HL-60/S4 (cell line): ENCODE measurements around the gene CYP27C1.
"Not testable (repeated sequence)": the region's sequence is repeated elsewhere in the genome, so short reads cannot be mapped to it uniquely, and the experiment has no call there.

Experiments
- in situ Hi-C: fragments of 300-500 bp; cut with MboI; formaldehyde crosslinking; loops from 2 replicates; pipeline ENCODE4 v1.14.3; 2022; ENCODE audit warnings: low sequenced_read_pairs

Gene CYP27C1

DNA sequence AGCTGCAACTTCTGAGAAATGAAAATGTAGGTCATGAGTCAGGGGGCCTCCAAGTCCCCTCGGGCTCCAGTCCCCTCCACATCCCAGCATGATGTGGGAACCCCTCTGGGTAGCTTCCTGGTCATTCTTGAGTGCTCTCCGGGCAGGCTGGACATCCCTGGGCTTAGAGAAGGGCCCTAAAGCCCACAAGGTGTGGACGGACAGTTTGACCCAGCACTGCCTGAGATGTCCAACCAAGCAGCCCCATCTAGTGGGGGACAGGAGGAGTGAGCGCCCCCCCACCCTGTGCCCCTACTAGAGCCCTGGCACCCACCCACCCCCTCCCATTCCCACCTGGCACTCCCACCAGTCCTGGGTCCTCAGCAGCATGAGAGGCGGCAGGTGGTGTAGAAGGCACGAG lies 46.0 kb downstream of the CYP27C1 start:
- in situ Hi-C loops = no loop called here

DNA sequence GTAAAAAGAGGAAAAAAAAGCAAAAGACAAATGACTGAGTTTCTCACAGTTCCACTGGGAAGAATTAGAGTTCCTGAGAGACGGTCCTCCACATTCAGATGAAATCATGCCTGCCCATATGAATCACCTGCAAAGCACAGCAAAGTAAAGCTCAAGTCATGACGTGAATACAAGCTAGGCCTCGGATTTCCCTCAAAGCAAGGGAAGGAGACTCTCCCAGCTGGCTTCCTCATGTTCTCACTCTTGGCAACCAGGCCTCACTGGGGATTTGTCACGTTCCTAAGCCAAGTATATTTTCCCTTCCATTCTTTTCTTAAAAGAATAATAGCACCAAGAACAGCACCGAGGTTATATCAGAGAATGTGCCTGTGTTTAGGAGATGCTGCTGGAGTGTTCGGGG lies 47.0 kb downstream of the CYP27C1 start:
- in situ Hi-C loops = no loop called here

DNA sequence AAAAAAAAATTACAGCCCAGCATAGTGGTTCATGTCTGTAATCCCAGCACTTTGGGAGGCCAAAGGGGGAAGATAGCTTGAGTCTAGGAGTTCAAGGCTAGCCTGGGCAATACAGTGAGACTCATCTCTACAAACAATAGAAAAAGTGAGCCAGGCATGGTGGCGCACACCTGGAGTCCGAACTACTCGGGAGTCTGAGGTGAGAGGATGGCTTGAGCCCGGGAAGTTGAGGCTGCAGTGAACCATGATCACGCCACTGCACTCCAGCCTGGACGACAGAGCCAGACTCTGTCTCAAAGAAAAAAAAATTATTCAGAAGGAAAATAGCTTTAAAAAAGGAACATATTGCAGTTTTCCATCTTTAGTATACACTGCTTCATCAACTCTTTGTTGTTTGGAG lies 47.8 kb downstream of the CYP27C1 start:
- in situ Hi-C loops = no loop called here

DNA sequence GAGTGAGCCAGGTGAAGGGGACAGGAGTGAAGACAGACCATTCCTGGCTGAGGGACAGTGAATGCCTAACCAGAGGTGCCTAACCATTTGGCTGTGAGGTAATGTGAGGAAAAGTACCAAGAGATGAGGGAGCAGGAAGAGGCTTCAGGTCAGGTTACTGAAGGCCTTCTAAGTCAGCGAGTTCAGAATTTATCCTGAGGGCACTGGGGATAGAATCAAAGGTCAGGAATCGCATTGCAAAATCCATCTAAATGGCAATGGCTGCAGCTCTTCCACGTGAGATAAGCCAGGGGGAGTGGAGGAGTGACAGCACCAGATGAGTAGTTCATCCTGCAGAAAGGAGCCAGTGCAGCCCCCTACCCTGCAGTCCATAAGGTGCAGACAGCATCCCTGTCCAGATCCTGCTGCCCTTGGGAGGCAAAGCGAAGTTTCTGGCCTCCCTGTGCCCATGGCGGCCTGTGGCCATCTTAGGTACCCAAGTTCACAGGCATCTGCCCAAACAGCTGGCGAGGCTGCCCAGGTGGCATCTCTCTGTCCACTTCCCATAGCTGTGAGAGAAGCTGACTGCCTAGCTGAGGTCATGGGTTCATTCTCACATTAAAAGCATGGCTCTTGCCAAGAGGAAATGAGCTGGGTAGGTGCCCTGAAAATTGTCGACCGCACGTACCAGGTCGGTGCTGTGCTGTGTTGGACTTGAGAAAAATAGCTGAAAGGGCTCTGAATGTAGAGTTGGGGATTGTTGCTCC lies 49.5 kb downstream of the CYP27C1 start:
- in situ Hi-C loops = no loop called here

DNA sequence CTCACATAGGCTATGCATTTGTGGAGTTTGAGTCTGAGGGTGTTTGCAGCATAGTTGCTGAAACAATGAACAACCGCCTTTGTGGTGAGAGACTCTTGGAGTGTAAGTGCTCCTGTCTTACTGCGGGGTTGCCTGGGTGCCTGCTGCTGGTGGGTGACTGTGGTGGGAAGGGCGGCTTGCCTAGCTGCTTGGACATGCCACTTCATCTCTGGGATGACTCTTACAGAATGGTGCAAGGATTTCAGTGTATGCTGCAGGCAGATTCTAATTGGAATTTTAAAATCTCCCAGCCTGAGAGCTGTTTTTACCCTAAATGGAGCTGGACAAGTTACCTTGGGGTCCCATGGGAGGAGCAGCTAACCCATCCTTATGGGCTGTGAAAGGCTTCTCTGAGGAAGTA lies 50.1 kb downstream of the CYP27C1 start:
- in situ Hi-C loops = no loop called here

DNA sequence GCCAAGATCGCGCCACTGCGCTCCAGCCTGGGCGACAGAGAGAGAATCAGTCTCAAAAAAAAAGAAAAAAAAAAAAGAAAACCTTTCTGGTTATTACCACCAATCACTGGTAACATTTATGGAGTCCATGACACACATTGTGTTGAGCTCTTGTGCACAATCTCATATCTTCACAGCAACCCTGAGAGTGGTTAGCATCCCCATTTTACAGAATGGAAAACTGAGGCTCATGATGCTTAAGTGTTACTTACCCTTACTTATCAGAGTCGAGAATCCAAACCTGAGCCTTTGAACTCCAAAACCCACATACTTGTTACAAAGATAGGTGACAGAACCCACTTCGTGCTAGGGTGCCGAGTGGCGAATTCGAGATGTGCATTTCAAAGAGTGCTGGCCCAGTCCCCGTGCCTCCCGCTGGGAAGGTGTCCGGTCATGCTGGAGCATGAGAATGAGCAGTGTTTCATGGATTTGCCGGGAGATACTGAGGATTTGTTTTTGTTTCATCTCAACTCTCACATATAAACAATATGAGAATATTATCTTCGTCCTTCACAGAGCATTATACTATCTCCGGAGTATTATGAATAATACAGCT lies 50.9 kb downstream of the CYP27C1 start:
- in situ Hi-C loops = no loop called here

DNA sequence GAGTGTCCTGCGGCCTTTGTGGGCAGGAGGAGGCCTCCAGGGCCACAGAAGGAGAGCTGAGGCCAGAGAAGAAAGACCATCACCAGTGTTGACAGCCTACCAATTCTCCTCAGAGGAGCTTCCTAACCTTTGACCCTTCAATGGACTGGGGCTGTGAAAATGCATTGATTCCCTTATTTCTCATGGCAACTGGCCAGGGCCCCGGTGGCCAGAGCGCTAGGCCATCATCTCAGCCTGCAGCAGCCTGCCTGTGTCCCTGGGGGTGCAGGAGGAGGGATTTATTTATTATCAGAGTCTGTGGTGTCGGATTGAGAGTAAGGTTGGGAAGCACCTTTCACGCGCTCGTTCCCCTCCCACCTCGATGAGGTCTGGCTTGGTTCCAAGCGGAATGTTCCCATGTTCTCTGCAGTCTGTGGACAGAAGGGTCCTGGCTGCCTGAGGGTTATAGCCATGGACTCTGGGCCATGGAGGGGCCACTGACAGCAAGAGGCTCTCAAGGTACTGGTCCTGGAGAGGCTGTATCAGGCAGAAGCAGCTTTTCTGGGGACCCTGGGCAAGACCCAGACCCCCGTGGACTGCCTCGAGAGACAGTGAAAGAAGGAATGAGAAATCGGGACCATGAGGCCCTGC lies 53.8 kb downstream of the CYP27C1 start:
- in situ Hi-C loops = no loop called here

DNA sequence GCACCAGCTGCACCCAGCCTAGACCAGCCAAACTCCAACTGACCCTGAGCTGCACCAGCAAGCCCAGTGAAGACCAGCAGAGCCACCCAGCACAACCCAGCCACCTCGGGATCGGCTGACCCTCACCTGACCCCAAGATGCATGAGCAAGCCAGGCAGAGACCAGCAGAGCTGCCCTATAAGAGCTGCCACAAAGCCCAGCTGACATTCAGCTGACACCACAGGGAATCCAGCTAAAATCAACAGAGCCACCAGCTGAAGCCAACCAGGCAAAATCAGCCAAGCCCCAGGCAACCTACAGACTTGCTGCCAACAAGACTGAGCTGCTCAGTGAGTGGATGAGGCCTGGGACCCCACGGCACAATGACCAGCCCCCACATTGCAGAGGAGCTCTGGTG lies 54.6 kb downstream of the CYP27C1 start:
- in situ Hi-C loops = no loop called here

DNA sequence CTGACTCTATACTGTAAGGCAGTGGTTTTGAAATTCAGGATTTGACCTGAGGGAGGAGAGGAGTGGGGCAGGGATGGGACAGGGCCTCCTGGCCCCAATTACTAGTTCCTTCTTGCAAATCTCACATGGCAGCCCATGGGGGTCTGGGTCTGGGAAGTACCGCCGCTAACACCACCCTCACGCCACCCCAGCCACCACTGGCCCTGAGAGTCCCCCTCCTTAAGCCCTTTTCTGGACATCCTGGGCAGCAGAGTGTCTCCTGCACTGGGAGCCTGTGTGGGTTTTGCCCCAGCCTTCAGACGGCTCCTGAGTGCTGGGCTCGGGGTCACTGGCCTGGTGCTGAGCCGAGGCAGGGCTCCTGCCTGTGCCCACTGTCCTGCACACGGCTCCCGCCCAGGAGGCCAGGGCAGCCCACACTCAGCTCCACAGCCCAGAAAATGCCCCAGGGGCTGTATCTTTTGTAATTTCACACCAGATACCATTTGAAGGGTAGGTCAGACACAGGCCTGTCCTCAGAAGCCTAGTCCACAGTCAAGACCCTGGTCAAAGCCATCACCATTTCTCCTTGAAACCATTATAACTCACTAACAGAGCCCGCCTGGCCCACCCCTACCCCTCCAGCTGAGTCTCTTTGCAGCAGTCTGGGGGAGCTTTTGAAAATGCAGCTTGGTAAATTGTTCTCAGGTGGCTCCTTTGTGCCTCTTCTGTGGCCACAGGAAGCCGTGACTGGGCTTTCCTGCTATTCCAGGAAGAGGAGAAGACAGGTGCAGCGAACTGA lies 55.1 kb downstream of the CYP27C1 start:
- in situ Hi-C loops = no loop called here

DNA sequence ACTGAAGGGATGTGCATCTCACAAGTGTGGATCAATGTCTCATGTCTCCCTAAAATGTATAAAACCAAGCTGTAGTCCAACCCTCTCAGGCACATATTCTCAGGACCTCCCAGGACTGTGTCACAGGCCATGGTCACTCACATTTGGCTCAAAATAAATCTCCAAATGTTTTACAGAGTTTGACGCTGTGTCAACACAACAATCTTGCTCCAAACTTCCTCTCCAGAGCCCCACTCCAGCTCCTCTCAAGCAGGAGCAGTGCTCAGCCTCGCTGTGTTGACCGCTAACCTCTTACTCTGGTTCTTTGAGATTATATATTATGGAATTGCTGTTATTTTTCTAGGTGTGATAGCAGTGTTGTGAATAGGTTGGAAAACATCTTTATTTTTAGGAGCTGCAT lies 56.2 kb downstream of the CYP27C1 start:
- in situ Hi-C loops = no loop called here

DNA sequence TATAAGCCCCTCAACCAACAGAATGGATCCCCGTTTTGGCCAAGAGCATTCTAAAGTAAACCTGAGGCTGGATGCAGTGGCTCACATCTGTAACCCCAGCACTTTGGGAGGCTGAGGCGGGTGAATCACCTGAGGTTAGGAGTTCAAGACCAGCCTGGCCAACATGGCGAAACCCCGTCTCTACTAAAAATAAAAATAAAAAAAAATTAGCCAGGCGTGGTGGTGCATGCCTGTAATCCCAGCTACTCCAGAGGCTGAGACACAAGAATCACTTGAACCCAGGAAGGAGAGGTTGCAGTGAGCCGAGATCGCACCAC lies 57.1 kb downstream of the CYP27C1 start:
- in situ Hi-C loops = not testable (repeated sequence)

DNA sequence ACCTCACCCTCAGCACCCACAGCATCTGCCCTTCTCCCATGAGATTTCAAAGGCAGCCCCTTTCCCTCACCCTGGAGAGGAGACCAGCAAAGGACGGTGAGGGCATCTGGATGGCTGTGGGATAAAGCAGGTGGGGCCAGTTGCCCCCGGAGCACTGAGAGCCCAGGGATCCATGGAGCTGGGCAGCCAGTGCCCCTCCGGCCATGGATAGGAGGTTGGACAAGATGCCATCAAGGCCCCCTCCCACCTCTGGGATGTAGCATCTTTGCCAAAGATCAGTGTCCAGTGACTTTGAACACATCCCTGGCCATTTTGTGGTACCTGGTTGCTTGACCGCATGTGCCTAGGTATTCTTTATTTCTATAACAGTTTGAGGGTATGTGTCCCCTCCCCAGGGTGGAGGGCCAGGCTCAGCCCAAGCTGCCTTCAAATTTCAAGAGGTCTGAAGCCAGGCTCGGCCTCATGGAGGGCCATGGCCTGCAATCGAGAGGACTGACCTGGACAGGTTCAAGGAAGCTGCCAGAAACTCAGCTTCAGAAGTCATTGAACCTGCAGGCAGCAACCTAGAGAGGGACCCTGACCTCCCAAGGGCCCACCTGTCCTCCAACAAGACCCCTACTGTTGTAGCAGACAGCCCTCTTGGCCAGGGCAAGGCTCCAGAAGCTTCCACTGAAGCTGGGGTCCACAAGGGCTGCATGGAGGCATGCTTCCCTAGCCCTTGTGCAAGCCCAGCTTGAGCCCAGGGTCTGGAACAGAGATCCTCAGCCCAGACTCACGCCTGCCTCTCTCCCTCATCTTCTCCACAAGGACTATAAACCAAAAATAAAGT lies 57.6 kb downstream of the CYP27C1 start:
- in situ Hi-C loops = no loop called here

DNA sequence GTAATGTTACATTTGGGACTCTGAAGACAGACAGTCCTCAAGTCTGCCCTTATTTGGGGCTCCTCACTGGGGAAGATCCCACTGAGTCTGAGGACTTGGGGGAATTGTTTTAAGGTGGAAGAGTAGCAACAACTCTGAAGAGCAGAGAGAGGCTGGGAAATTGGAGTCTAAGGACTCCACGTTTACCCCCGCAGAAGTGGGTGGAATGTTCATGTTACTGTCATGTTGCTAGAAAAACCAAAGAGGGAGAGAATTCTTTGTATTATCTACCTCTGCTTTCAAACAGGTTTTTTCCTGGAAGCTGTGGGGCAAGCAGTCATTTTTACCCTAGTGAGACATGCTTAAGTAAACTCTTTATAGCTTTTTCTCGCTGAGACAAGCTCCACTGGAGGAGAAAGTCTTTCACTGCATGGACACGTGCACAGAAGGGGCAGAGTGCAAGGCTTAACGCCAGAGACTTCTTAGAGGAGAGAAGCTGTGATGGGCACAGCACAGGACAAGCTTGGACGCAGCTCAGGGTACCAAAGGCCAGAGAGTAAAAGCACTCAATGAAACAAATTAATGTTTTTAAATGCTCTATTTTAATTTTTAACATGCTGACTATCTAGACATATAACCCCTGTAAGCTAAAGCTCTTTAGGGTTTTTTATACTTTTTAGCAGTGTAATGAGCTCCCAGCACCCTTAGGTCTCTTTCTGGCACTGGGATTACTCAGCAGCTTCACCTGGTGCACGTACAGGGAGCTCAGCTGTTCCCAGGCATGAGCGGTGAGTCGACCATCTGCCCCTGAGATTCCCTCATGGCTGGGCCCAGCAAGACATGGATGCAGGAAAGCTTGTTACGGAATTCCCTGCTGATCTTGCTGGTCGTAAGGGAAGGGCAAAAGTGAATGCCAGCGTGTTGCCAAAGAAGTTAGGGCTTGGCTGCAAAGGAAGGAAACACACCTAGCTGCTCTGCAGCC lies 58.6 kb downstream of the CYP27C1 start:
- in situ Hi-C loops = no loop called here

DNA sequence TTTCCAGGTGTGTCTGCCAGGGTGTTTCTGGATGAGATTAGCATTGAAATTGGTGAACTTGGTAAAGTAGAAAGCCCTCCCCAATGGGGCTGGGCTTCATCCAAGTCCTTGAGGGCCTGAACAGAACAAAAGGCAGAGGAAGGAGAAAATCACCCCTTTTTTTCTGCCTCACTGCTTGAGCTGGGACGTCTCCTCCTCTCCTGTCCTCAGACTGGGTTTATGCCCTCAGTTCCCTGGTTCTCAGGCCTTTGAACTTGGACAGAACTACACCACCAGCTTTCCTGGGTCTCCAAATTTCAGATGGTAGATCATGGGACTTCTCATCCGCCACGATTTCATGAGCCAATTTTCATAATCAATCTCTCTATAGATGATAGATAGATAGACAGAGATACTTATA lies 59.4 kb downstream of the CYP27C1 start:
- in situ Hi-C loops = no loop called here

DNA sequence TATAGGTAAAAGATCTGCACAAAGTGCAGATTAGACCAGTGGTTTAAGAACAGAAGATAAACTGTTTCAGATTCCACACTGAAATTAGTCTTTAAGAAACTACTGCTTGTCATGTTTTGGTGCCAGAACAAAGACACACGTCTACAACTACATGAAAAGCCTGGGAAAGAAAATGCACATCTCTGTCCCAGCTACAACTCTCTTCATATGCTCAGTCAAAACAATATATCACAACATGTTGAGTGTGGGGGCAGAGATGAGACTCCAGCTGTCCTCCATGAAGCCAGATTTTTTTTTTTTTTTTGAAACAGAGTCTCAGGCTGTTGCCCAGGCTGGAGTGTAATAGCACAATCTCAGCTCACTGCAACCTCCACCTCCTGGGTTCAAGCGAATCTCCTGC lies 60.6 kb downstream of the CYP27C1 start:
- in situ Hi-C loops = no loop called here

DNA sequence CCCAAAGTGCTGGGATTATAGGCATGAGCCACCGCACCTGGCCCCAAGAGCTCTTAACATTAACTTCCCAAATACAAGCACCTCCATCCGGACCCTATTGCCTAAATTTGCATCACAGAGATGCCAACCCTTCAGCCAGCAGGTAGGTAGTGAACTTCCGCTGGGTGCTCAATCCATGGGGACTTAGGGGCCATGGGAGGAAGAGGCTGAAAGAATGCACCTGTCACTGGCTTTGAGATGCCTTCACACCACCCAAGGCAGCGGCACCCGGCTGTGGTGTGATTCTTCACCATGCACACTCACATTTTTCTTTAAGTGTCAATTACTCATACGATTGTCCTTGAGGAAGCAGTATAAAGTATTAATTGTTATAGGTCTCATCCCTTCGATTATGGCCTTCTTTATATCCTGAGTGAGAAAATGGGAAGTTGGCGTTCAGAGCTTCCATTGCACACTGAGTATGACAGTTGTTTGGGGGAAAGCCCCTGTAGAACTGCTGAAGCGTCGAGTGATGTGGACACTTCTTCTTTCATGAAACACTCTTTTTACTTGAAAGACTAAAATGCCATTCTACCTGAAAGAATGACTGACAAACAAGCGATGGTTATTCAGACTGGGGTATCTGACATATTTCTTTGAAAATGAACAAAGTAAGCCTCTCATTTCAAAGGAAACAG lies 61.3 kb downstream of the CYP27C1 start:
- in situ Hi-C loops = no loop called here

DNA sequence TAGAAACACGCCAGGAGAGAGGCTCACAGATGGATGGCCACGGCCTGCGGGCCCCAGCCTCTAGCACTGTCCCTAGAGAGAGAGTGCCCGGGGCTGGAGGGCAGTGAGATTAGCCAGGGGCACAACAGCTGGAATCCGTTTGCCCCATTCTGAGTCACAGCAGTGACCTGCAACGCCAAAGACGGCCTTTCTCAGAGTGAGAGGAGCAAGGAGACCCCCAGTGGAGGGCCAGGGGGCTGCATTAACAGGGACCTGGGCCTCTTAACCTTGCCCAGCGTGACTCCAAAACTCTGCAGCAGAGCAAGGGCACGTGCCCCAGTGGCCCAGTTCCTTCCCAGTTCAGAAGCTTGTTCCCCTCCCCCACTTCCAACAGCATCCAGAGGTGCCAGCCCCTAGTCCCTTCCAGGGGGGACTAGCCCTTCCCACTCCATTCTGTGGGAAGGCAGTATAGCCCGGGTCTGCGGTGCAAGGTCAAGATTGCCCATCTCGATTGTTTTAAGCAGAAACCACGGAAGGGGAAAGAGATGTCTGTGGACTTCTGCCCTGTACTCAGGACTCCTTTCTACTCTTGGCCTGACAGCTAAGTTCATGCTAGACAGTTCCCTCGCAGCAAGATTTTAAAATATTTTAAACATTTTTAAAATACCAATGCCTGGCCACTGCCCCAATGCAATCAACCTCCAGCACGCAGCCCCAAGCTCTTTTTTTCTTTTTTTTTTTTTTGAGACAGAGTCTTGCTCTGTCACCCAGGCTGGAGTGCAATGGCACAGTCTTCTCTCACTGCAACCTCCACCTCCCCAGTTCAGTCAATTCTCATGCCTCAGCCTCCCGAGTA lies 62.2 kb downstream of the CYP27C1 start:
- in situ Hi-C loops = no loop called here

DNA sequence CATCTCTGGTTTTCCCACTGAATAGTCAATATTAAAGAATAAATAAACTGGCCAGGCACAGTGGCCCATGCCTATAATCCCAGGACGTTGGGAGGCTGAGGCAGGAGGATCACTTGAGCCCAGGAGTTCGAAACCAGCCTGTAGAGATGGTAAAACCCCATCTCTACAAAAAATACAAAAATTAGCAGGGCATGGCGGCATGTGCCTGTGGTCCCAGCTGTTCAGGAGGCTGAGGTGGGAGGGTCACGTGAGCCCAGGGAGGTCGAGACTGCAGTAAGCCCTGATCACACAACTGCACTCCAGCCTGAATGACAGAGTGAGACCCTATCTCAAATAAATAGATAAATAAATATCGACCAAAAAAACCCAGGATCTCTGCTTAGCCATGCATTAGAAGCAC lies 63.0 kb downstream of the CYP27C1 start:
- in situ Hi-C loops = no loop called here
